HG03521 (cell line): ENCODE results near the gene TMEM63B.
A peak's percentile ranks its signal among the peaks of the same experiment; 100 is the strongest.

Experiments used
- ATAC-seq: cut with Tn5 transposase; IDR thresholded peaks from one replicate; pipeline ENCODE4 v1.9.1; 2021; ENCODE audit warnings: mild to moderate bottlenecking, moderate library complexity; ENCODE audit not compliant: unreplicated experiment

TMEM63B gene

GRCh38 chr6:44116641-44117382, 10.5 kb upstream of the TMEM63B start:
- ATAC-seq, result no peak

GRCh38 chr6:44117397-44118128, 9.8 kb upstream of the TMEM63B start:
- ATAC-seq, result no peak

GRCh38 chr6:44119704-44120262, 7.6 kb upstream of the TMEM63B start:
- no peak for ATAC-seq

GRCh38 chr6:44120692-44121443, 6.5 kb upstream of the TMEM63B start:
- no peak for ATAC-seq

DNA sequence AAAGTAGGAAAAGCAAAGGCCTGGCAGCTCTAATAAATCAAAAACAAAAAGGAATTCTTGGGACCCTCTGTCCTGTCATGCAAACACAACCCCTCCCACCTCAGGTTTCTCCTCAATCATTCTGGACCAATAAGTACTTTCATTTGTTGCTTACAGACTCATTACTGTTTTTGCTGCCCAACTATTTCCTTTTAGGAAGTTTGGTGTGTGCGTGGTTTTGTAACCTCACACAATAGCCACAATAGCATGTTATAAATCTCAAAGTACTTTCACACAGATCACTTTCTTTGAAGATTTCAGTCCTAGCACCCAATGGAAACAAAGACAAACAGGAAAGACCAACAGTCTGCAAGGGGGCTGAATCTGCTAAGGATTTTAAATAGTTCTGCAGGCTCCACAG, 4.6 kb upstream of the TMEM63B start:
- ATAC-seq, result no peak

GRCh38 chr6:44123544-44123943, 3.8 kb upstream of the TMEM63B start:
- no peak for ATAC-seq

GRCh38 chr6:44126320-44127149, 819 bp upstream of the TMEM63B start:
- peak; percentile 36 for ATAC-seq

GRCh38 chr6:44128020-44128917, 915 bp downstream of the TMEM63B start:
- no peak for ATAC-seq

- ATAC-seq, result no peak
Observed at GRCh38 chr6:44129841-44130322, 2.5 kb downstream of the TMEM63B start.

- no peak for ATAC-seq
Observed at GRCh38 chr6:44131892-44132291, 4.5 kb downstream of the TMEM63B start.

DNA sequence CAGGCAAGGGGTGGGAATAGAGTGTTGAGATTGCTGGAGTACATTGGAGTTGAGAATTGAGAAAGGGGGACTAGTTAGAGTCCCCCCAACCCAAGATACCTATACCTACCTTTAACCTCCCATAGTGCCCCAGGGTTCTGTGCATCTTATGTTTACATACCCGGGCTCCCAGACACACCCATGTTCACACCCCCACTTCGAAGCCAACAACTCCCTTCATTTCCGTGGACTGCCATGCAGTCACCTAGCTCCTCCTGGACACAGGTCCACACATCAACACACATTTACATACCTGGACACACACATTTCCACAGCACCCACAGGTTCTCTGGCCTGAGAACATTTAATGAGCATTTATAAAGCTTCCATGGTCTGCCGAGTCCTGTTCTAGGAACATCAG, 5.1 kb downstream of the TMEM63B start:
- ATAC-seq, result no peak

GRCh38 chr6:44133003-44133931, 5.9 kb downstream of the TMEM63B start:
- ATAC-seq, result no peak

DNA sequence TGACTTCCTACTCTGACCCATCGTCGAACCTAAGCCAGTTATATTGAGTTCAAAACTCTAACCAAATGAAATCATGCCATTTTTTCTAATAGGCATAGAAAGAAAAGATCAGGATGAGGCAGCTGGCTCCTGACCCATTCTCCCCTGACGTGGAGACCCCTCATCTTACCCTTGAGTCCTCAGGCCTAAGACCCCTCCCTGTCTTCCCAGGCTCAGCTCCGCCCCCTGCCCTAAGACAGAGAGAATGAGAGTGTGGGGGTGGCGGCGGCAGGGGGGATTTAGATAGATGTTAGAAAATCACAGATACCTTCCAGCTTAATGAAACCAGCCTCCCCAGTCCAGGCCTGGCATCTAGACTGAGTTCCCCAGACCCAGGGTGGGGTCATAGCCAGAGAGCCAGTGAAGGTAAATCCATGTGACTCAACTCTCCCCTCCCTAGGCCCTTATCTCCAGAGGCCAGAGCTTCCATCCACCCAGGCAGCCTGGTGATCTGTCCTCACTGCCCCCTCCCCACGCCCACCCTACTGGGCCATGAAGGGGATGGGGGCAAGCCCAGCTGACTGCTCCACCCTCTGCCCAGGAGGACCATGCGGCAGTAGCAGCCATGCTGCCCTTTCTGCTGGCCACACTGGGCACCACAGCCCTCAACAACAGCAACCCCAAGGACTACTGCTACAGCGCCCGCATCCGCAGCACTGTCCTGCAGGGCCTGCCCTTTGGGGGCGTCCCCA, 6.8 kb downstream of the TMEM63B start:
- ATAC-seq, result no peak

DNA sequence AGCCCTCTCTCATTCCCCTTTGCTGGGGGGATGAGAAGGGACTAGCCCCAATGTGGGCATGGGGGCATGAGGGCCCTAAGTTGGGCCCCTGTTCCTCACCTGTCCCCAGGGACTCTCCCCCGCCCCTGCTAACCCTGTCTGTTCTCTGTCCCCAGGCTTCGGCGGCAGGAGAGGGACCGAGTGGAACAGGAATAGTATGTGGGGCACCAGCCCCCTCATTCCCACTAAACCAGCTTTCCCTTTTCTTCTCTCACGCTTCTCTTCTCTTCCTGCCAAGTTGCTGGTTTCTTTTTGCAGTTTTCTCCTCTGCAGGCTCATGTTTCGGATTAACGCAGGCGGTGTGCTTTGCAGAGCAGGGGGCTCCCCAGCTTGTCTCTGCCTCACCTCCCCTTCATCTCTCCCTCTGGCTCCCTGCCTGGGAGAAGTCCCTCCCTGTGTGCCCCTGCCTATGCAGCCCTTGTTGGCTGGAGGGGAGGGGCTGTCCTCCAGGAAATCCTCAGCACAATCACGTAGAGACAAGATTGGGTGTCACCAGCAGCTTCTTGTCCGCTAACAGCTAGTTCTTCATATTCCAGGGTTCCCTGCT, 7.9 kb downstream of the TMEM63B start:
- ATAC-seq, result no peak

DNA sequence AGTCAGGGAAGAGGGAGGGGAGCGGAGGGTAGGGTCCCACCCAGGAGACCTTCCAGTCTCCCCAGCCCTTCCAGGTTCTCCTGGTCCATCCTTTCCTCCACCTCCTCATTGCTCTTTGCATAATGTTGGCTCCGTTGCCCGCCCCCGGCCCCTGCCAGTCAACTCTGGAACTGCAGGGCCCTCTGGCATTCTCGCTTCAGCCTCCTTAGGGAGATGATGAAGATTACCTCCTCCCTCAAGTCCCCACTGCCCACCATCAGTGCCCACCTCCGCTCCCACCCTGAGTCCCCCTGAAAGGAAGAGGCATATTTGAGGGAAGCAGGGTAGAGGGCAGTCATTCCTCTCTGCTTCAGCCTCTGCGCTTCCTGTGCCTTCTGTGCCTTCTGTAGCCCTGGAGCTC, 8.5 kb downstream of the TMEM63B start:
- ATAC-seq, result no peak

GRCh38 chr6:44138717-44139350, 11.5 kb downstream of the TMEM63B start:
- ATAC-seq, result no peak

GRCh38 chr6:44139351-44139743, 12.0 kb downstream of the TMEM63B start:
- no peak for ATAC-seq
